ENCODE data around the gene FAM174B.
A peak's percentile ranks its signal among the peaks of the same experiment; 100 is the strongest.

Gene FAM174B

GRCh38 chr15:92687195-92687602, 31.6 kb upstream of the FAM174B start:
- no peak for DNase-seq
- Histone ChIP-seq H3K36me3 (no peaks in the 10 kb centered on the region), H3K27ac (no peak overlapping the region), H3K4me3 (ENCODE audit: low read depth, low read length) (no peak overlapping the region), H3K27me3 (ENCODE audit: insufficient read depth, low read depth, severe bottlenecking) (no peaks in the 10 kb centered on the region), H3K9me3 (ENCODE audit: severe bottlenecking) (peaks cover 17% of the 10 kb centered on the region)
- TF ChIP-seq, protein P1, sequence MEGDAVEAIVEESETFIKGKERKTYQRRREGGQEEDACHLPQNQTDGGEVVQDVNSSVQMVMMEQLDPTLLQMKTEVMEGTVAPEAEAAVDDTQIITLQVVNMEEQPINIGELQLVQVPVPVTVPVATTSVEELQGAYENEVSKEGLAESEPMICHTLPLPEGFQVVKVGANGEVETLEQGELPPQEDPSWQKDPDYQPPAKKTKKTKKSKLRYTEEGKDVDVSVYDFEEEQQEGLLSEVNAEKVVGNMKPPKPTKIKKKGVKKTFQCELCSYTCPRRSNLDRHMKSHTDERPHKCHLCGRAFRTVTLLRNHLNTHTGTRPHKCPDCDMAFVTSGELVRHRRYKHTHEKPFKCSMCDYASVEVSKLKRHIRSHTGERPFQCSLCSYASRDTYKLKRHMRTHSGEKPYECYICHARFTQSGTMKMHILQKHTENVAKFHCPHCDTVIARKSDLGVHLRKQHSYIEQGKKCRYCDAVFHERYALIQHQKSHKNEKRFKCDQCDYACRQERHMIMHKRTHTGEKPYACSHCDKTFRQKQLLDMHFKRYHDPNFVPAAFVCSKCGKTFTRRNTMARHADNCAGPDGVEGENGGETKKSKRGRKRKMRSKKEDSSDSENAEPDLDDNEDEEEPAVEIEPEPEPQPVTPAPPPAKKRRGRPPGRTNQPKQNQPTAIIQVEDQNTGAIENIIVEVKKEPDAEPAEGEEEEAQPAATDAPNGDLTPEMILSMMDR (IDR thresholded peaks at IDR 0.05; ENCODE audit: low read depth, low read length) = no peak

GRCh38 chr15:92683511-92683834, 27.9 kb upstream of the FAM174B start:
- Histone ChIP-seq H3K9me3 (ENCODE audit: severe bottlenecking) (peaks cover 5% of the 10 kb centered on the region), H3K27me3 (ENCODE audit: insufficient read depth, low read depth, severe bottlenecking) (no peaks in the 10 kb centered on the region), H3K4me3 (ENCODE audit: low read depth, low read length) (no peak overlapping the region), H3K36me3 (no peaks in the 10 kb centered on the region), H3K27ac (peak overlapping the region; percentile 18; the same call in 1 of the 2 replicates)
- DNase-seq = peak; percentile 77
- TF ChIP-seq, protein P1 (IDR thresholded peaks at IDR 0.05; ENCODE audit: low read depth, low read length) = peak; percentile 86

DNA sequence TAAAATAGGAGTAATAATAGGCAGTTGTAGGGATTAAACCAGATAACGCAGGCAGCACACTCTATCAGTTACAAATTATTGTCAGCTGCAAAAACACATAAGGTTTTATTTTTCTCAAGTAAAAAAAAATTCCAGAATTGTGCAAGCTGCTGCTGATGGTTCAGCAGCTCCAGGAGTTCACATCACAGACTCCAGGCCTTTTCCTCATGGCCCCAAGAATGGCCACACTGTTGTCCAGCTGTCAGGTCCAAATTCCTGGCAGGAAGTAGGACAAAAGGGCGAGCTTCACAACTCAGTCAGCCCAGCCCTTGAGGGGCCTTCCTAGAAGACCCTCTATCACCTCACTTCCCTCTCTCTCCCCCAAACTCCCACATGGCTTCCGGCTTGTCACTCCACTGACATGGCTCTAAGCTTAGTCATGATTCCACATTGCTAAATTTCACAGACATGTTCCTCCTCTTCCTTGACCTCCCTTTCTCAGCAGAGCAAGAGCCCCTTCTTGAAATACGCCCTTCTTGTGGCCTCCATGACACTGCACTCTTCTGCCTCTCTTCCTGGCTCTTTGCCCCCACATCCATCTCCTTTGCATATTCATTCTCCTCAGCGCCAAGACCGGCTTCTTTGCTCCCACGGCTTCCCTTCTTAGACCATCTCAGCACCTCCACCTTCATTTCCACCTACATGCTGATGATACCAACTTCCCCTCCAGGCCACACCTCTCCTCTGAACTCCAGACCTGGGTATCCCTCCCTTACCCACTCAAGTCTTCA, 27.4 kb upstream of the FAM174B start:
- Histone ChIP-seq H3K27ac (peak overlapping the region; percentile 18; the same call in 1 of the 2 replicates), H3K27me3 (ENCODE audit: insufficient read depth, low read depth, severe bottlenecking) (no peaks in the 10 kb centered on the region), H3K4me3 (ENCODE audit: low read depth, low read length) (no peak overlapping the region), H3K9me3 (ENCODE audit: severe bottlenecking) (no peaks in the 10 kb centered on the region), H3K36me3 (no peaks in the 10 kb centered on the region)
- DNase-seq = no peak
- TF ChIP-seq, protein P1 (IDR thresholded peaks at IDR 0.05; ENCODE audit: low read depth, low read length) = no peak

DNA sequence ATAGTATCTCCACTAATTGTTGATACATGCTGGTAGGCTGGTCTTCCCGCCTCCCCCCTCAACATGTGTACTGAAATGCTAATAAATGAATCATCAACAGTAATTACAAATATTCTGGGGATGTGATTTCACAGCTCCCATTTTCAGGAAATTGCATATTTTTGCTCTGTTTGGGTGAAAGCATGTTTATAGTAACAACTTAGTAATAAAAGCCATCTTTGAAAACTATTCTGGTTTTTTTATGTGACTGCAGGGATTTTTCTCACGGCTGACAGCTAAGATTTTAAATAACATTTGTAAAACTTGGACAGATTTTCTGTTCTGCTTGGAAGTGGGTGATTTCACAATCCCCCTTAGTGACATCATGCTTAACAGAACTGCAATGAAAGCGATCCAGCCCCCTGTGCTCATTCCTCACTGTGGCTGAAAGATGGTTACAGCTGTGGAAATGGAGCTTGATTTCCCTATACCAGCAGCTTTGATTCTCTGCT, 25.6 kb upstream of the FAM174B start:
- Histone ChIP-seq H3K27me3 (ENCODE audit: insufficient read depth, low read depth, severe bottlenecking) (no peaks in the 10 kb centered on the region), H3K27ac (no peak overlapping the region), H3K9me3 (ENCODE audit: severe bottlenecking) (peaks cover 2% of the 10 kb centered on the region), H3K36me3 (no peaks in the 10 kb centered on the region), H3K4me3 (ENCODE audit: low read depth, low read length) (no peak overlapping the region)
- no peak for DNase-seq
- TF ChIP-seq, protein P1 (IDR thresholded peaks at IDR 0.05; ENCODE audit: low read depth, low read length) = no peak

- Histone ChIP-seq H3K4me3 (ENCODE audit: low read depth, low read length) (no peak overlapping the region), H3K36me3 (no peaks in the 10 kb centered on the region), H3K27me3 (ENCODE audit: insufficient read depth, low read depth, severe bottlenecking) (no peaks in the 10 kb centered on the region), H3K27ac (peak overlapping the region; percentile 26; the same call in 1 of the 2 replicates), H3K9me3 (ENCODE audit: severe bottlenecking) (peaks cover 6% of the 10 kb centered on the region)
- DNase-seq = peak; percentile 65
- TF ChIP-seq, protein P1 (IDR thresholded peaks at IDR 0.05; ENCODE audit: low read depth, low read length) = no peak
These were observed 22.4 kb upstream of the FAM174B start for GRCh38 chr15:92677999-92678398.

Data from WERI-Rb-1 (cell line).